BE2C (cell line): ENCODE results near the gene MAN2B2.

ENCODE experiments used
- DNase-seq: peaks from one replicate; pipeline ENCODE4 v3.0.0-alpha.2; 2020
- H3K27me3 ChIP-seq: fragments of 250-450 bp; sonication (Bioruptor Pico); 2 replicates; pipeline ENCODE4 v1.5.1; 2020; ENCODE audit warnings: mild to moderate bottlenecking
- H3K36me3 ChIP-seq: fragments of 250-450 bp; sonication (Bioruptor Pico); 2 replicates; pipeline ENCODE4 v1.5.1; 2020; ENCODE audit warnings: mild to moderate bottlenecking
- H3K4me1 ChIP-seq: fragments of 250-450 bp; sonication (Bioruptor Pico); 2 replicates; pipeline ENCODE4 v1.5.1; 2020
- H3K4me3 ChIP-seq: 2 replicates; pipeline ENCODE4 v1.5.1; 2011; ENCODE audit warnings: low read depth, low read length
- H3K9me3 ChIP-seq: fragments of 250-450 bp; sonication (Bioruptor Pico); 2 replicates; pipeline ENCODE4 v1.5.1; 2020
- TF ChIP-seq, protein P1 (sequence below): IDR thresholded peaks from 2 replicates; pipeline ENCODE4 v1.5.1; 2012; ENCODE audit warnings: mild to moderate bottlenecking, low read depth, low read length

Gene MAN2B2

GRCh38 chr4:6581566-6582121, 6.7 kb downstream of the MAN2B2 start:
- no peak overlapping the region for H3K4me3 ChIP-seq
- TF ChIP-seq, protein P1, sequence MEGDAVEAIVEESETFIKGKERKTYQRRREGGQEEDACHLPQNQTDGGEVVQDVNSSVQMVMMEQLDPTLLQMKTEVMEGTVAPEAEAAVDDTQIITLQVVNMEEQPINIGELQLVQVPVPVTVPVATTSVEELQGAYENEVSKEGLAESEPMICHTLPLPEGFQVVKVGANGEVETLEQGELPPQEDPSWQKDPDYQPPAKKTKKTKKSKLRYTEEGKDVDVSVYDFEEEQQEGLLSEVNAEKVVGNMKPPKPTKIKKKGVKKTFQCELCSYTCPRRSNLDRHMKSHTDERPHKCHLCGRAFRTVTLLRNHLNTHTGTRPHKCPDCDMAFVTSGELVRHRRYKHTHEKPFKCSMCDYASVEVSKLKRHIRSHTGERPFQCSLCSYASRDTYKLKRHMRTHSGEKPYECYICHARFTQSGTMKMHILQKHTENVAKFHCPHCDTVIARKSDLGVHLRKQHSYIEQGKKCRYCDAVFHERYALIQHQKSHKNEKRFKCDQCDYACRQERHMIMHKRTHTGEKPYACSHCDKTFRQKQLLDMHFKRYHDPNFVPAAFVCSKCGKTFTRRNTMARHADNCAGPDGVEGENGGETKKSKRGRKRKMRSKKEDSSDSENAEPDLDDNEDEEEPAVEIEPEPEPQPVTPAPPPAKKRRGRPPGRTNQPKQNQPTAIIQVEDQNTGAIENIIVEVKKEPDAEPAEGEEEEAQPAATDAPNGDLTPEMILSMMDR = no peak
- no peaks in the 10 kb centered on the region for H3K9me3 ChIP-seq
- no peak for DNase-seq
- H3K36me3 ChIP-seq = no peaks in the 10 kb centered on the region
- no peaks in the 10 kb centered on the region for H3K27me3 ChIP-seq
- H3K4me1 ChIP-seq = no peaks in the 10 kb centered on the region

DNA sequence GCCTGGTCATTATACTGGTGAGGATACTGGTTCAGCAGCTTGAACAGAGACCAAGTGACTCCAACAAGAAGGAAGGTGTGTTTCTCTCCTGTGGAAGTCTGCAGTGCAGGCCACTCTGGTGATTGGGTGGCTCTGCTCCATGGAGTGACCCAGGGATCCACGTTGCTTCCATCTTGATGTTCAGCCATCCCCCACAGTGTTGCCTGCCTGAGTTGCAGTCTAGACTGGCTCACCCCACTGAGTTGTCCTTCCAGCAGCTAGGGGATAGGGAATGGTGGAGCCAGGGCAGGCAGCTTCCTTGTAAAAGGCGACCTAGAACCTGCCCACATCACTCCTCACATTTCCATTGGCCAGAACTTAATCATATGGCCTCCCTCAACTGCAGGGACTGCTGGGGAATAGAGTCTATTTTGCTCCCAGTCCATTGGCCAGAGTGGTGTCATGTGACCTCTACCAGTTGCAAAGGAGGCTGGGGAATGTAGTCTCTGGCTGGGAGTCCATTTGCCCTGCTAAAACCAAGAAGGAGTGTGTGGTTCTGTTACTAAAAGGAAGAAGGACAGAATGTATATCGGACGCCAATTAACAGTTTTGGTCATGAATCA, 8.0 kb downstream of the MAN2B2 start:
- Histone ChIP-seq H3K9me3 (no peaks in the 10 kb centered on the region), H3K27me3 (no peaks in the 10 kb centered on the region), H3K36me3 (no peaks in the 10 kb centered on the region), H3K4me1 (no peaks in the 10 kb centered on the region), H3K4me3 (no peak overlapping the region)
- peak; percentile 55 for DNase-seq
- TF ChIP-seq, protein P1 = no peak

- Histone ChIP-seq H3K4me3 (no peak overlapping the region), H3K27me3 (no peaks in the 10 kb centered on the region), H3K36me3 (no peaks in the 10 kb centered on the region), H3K9me3 (no peaks in the 10 kb centered on the region), H3K4me1 (no peaks in the 10 kb centered on the region)
- TF ChIP-seq, protein P1 = no peak
- no peak for DNase-seq
Measured at GRCh38 chr4:6584865-6585264, 9.9 kb downstream of the MAN2B2 start.

- Histone ChIP-seq H3K4me1 (no peaks in the 10 kb centered on the region), H3K4me3 (no peak overlapping the region), H3K27me3 (no peaks in the 10 kb centered on the region), H3K36me3 (no peaks in the 10 kb centered on the region), H3K9me3 (no peaks in the 10 kb centered on the region)
- no peak for DNase-seq
- TF ChIP-seq, protein P1 = no peak
Measured at GRCh38 chr4:6586715-6587325, 11.8 kb downstream of the MAN2B2 start.

GRCh38 chr4:6589444-6589843, 14.5 kb downstream of the MAN2B2 start:
- no peaks in the 10 kb centered on the region for H3K36me3 ChIP-seq
- no peaks in the 10 kb centered on the region for H3K27me3 ChIP-seq
- H3K4me3 ChIP-seq = no peak overlapping the region
- no peak for DNase-seq
- no peaks in the 10 kb centered on the region for H3K9me3 ChIP-seq
- TF ChIP-seq, protein P1 = no peak
- no peaks in the 10 kb centered on the region for H3K4me1 ChIP-seq

DNA sequence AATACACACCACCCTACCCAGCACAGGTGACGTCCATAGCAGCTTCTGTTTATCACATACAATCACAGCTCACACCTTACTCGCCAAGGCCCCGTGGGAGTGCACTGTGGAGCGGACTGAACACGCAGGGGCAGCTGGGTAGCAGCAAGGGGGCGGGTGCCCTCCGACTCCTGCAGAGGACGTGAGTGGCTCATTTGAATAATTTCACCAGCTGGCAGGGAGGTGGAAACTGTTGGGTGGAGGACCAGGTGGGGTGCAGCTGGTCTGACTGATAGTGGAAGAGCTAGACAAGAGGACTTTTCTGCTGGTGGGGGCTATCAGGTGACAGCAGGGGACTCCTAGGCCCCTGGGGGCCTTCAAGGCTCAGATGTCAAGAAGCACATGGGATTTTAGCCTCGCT, 16.3 kb downstream of the MAN2B2 start:
- no peaks in the 10 kb centered on the region for H3K4me1 ChIP-seq
- TF ChIP-seq, protein P1 = no peak
- no peaks in the 10 kb centered on the region for H3K36me3 ChIP-seq
- H3K27me3 ChIP-seq = no peaks in the 10 kb centered on the region
- H3K9me3 ChIP-seq = no peaks in the 10 kb centered on the region
- H3K4me3 ChIP-seq = no peak overlapping the region
- no peak for DNase-seq
